Natural killer cell (primary cell): ENCODE measurements around the gene HOXC4. TPM values are rescaled to one million over a fixed set of nuclear protein-coding genes. Genes with fewer than 3 reads are reported as not detected.
"Not testable (repeated sequence)": the region's sequence is repeated elsewhere in the genome, so short reads cannot be mapped to it uniquely, and the experiment has no call there.

ENCODE experiments used
- ATAC-seq, 3 donors: fragments of 150-1000 bp in 2 of 3; fragments of 200-7000 bp in 1 of 3; cut with Tn5 transposase; 1 replicate in 1 of 3; 2 replicates in 2 of 3; pipeline ENCODE4 v1.10.0; 2021; ENCODE audit warnings: mild to moderate bottlenecking in 2 of 3, moderate library complexity in 2 of 3
- DNase-seq, 2 donors: peaks; one replicate each; pipeline versions ENCODE4 v3.0.0 to v3.0.0-alpha.2; 2013 to 2021; ENCODE audit warnings: mixed read lengths in 1 of 2
- H3K27ac ChIP-seq: one replicate; pipeline ENCODE4 v1.5.1; 2013; ENCODE audit warnings: mild to moderate bottlenecking, low read length
- H3K27me3 ChIP-seq: one replicate; pipeline ENCODE4 v1.6.1; 2013; ENCODE audit warnings: low read length; ENCODE audit not compliant: control insufficient read depth, insufficient read depth
- H3K36me3 ChIP-seq: one replicate; pipeline ENCODE4 v1.6.1; 2013; ENCODE audit warnings: low read length; ENCODE audit not compliant: control insufficient read depth, insufficient read depth
- H3K4me1 ChIP-seq: one replicate; pipeline ENCODE4 v1.6.1; 2013; ENCODE audit warnings: low read length; ENCODE audit not compliant: control insufficient read depth, insufficient read depth
- H3K4me3 ChIP-seq: one replicate; pipeline ENCODE4 v1.5.1; 2013; ENCODE audit warnings: low read length
- H3K9me3 ChIP-seq: one replicate; pipeline ENCODE4 v1.6.1; 2013; ENCODE audit warnings: low read length; ENCODE audit not compliant: control insufficient read depth, insufficient read depth
- H3K27ac Mint-ChIP-seq, 2 donors: one replicate each; pipeline ENCODE4 v1.8.0; 2022; ENCODE audit warnings: mild to moderate bottlenecking in 2 of 2, mixed read lengths in 2 of 2, moderate library complexity in 1 of 2
- H3K27me3 Mint-ChIP-seq, 2 donors: one replicate each; pipeline ENCODE4 v1.8.0; 2022; ENCODE audit warnings: low read depth in 2 of 2, mixed read lengths in 2 of 2
- H3K36me3 Mint-ChIP-seq: one replicate; pipeline ENCODE4 v1.8.0; 2022; ENCODE audit warnings: mixed read lengths
- H3K4me1 Mint-ChIP-seq, 2 donors: one replicate each; pipeline ENCODE4 v1.8.0; 2022; ENCODE audit warnings: mixed read lengths in 2 of 2
- H3K4me3 Mint-ChIP-seq: one replicate; pipeline ENCODE4 v1.8.0; 2022; ENCODE audit warnings: mild to moderate bottlenecking, moderate library complexity, mixed read lengths
- H3K9me3 Mint-ChIP-seq, 2 donors: one replicate each; pipeline ENCODE4 v1.8.0; 2022; ENCODE audit warnings: mixed read lengths in 2 of 2
- WGBS: methylation state at CpG from one replicate; pipeline ENCODE4 v1.1.7; 2013; ENCODE audit warnings: missing lambda C conversion rate; ENCODE audit not compliant: insufficient coverage; 5-methylcytosine and 5-hydroxymethylcytosine counted together
- intact Hi-C: fragments of 100-400 bp; cut with micrococcal nuclease; formaldehyde crosslinking; loops from one replicate; pipeline ENCODE4 v1.14.2; 2022
- total RNA-seq, 4 donors: library from RNA; stranded (reverse); fragments of 120-200 nt in 1 of 4; gene quantifications; one replicate each; pipeline versions ENCODE4 v1.2.3 to v1.2.4, GENCODE V29; 2013 to 2022
- TF ChIP-seq, protein P1 (sequence below): fragments of 200-600 bp; IDR thresholded peaks from one replicate; pipeline ENCODE4 v1.8.0; 2022; ENCODE audit warnings: antibody characterized with exemption

The HOXC4 gene
- total RNA-seq, 3 donors from 2014 or later (not counting 1 experiment from before 2014, with no cell fraction given): 0.95 to 3.2 (median 1.8) TPM

DNA sequence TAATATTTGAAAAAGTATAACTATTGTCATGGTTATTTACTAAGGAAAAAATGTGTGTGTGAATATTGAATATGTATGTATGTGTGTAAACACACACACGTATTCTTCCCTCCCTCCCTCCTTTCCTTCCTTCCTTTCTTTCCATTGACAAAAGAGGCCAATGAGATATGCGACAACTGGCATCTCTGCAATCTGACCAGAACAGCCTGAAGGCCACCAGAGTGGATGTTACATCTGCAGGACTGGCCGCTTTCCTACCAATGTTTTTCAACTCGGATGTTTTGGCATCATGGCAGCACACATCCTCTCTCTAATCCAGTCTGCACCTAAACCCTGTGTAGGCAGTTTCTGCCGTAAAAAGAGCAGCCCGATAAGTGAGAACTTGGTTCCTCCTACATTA, 20.7 kb downstream of the HOXC4 start:
- intact Hi-C loops: no loop called here
- H3K27me3 Mint-ChIP-seq: peaks cover 0 to 15% of the 10 kb centered on the region in 2 donors
- H3K27me3 ChIP-seq: peaks cover 6% of the 10 kb centered on the region
- ATAC-seq (no peak), DNase-seq (no peak)
- peaks cover 0 to 5% of the 10 kb centered on the region in 2 donors for H3K4me1 Mint-ChIP-seq
- H3K27ac Mint-ChIP-seq: no peak overlapping the region
- no peak overlapping the region for H3K4me3 Mint-ChIP-seq
- no peaks in the 10 kb centered on the region for H3K36me3 ChIP-seq
- no peaks in the 10 kb centered on the region for H3K36me3 Mint-ChIP-seq
- no peak overlapping the region for H3K27ac ChIP-seq
- no peaks in the 10 kb centered on the region for H3K4me1 ChIP-seq
- TF ChIP-seq, protein P1, sequence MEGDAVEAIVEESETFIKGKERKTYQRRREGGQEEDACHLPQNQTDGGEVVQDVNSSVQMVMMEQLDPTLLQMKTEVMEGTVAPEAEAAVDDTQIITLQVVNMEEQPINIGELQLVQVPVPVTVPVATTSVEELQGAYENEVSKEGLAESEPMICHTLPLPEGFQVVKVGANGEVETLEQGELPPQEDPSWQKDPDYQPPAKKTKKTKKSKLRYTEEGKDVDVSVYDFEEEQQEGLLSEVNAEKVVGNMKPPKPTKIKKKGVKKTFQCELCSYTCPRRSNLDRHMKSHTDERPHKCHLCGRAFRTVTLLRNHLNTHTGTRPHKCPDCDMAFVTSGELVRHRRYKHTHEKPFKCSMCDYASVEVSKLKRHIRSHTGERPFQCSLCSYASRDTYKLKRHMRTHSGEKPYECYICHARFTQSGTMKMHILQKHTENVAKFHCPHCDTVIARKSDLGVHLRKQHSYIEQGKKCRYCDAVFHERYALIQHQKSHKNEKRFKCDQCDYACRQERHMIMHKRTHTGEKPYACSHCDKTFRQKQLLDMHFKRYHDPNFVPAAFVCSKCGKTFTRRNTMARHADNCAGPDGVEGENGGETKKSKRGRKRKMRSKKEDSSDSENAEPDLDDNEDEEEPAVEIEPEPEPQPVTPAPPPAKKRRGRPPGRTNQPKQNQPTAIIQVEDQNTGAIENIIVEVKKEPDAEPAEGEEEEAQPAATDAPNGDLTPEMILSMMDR: no peak
- H3K4me3 ChIP-seq: no peak overlapping the region
- 90% methylated on average over 3 of the region's 6 CpGs for WGBS
- no peaks in the 10 kb centered on the region for H3K9me3 ChIP-seq
- H3K9me3 Mint-ChIP-seq: no peaks in the 10 kb centered on the region

DNA sequence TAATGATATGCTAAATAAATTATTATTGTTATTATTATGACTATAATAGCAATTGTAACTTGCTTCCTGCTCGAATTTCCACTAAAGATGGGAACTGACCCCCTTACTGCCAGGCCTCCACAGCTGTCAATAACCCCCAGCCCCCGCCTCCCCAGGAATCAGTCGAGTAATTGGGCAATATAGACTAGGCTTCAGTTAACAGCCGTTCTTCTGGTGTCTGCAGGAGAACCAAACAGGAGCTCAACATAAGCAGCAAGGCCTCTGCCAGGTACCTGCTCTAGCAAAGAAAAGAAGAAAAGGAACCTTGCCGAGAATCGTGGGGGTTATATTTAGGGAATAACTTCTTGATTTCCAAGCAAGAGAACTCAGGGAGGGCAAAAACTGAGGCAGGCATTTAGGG, 21.8 kb downstream of the HOXC4 start:
- peaks cover 1% of the 10 kb centered on the region for H3K4me1 ChIP-seq
- DNase-seq (no peak), ATAC-seq (no peak)
- no peaks in the 10 kb centered on the region for H3K9me3 ChIP-seq
- no peaks in the 10 kb centered on the region for H3K36me3 ChIP-seq
- H3K4me3 ChIP-seq: no peak overlapping the region
- Mint-ChIP-seq H3K36me3 (no peaks in the 10 kb centered on the region), H3K4me1 (peaks cover 2 to 8% of the 10 kb centered on the region in 2 donors), H3K27me3 (peaks cover 0 to 15% of the 10 kb centered on the region in 2 donors), H3K4me3 (no peak overlapping the region), H3K27ac (no peak overlapping the region), H3K9me3 (no peaks in the 10 kb centered on the region)
- peaks cover 6% of the 10 kb centered on the region for H3K27me3 ChIP-seq
- no peak overlapping the region for H3K27ac ChIP-seq
- intact Hi-C loops: no loop called here
- TF ChIP-seq, protein P1: no peak
- 76% methylated on average over 5 of the region's 6 CpGs for WGBS

DNA sequence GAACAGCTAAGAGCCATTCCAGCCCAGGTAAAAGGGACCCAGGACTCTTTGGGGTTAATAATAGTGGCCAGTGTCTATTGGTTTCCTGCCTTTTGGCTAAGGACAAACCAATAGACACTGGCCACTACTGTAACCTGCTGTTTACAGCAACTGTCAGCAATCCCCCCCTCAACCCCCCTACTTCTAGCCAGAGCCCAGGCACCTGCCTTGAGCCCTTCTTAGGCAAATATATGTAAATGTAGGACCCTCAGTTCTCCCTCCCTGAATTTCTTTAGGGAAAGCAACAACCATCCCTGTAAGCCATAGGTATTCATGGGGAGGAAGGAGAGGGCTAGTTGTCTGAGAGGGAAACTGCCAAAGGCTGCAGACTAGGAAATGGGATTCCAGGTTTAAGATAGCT, 22.3 kb downstream of the HOXC4 start:
- Histone ChIP-seq H3K27me3 (peaks cover 5% of the 10 kb centered on the region), H3K4me1 (peaks cover 7% of the 10 kb centered on the region), H3K9me3 (no peaks in the 10 kb centered on the region), H3K36me3 (no peaks in the 10 kb centered on the region), H3K4me3 (no peak overlapping the region), H3K27ac (no peak overlapping the region)
- Mint-ChIP-seq H3K4me1 (peaks cover 8 to 14% of the 10 kb centered on the region in 2 donors), H3K27ac (no peak overlapping the region), H3K9me3 (no peaks in the 10 kb centered on the region), H3K36me3 (no peaks in the 10 kb centered on the region), H3K27me3 (peaks cover 0 to 15% of the 10 kb centered on the region in 2 donors), H3K4me3 (no peak overlapping the region)
- TF ChIP-seq, protein P1: no peak
- intact Hi-C loops: no loop called here
- no peak for DNase-seq
- ATAC-seq: no peak

DNA sequence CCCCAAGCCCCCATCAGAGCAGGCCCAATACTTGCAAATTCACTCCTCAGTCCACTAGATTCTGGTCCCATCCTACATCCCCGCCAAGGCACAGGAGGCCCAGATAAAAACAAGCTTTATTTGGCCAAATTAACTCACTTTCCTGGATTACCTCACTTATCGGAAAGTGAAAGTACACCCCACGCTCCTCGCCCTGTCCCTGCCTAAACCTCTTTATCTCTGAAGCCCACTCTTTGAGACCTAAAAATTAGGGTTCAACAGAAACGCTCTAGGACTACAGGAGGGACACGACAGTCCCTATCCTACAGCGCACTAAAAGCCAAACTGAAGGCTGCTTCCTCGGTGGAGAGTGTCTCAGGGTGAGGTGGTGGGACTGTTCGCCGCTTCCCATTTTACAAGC, 24.2 kb downstream of the HOXC4 start:
- H3K9me3 Mint-ChIP-seq, intact Hi-C loops, ATAC-seq, H3K27ac Mint-ChIP-seq, H3K27ac ChIP-seq, H3K4me3 ChIP-seq, H3K36me3 ChIP-seq, H3K9me3 ChIP-seq, H3K27me3 ChIP-seq, H3K36me3 Mint-ChIP-seq, H3K4me3 Mint-ChIP-seq, DNase-seq: not testable (repeated sequence)
- 84% methylated on average over 10 of the region's 10 CpGs for WGBS
- H3K27me3 Mint-ChIP-seq: peaks cover 0 to 13% of the 10 kb centered on the region in 2 donors
- H3K4me1 Mint-ChIP-seq: peaks cover 27 to 29% of the 10 kb centered on the region in 2 donors
- H3K4me1 ChIP-seq: peaks cover 16% of the 10 kb centered on the region

DNA sequence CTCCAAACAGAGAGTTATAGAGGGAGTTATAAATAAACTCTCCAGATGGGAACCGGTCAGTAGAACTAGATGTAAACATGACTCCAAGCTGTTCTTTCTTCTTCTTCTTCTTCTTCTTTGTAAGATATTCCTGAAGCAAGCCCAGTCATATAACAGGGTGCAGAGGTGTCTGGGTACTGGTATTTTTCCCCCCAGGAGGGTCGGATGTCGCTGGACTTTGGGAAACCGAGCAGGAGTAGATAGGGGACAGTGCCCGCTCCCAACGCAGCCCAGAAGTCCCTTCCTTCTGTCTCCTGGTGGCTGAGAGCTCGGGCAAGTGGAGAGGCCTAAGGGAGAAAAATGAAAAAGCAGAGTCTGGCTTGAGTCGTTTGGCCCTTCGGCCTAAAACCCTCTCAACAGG, 25.5 kb downstream of the HOXC4 start:
- ATAC-seq, H3K27me3 Mint-ChIP-seq, H3K36me3 Mint-ChIP-seq, intact Hi-C loops, H3K9me3 Mint-ChIP-seq, H3K27me3 ChIP-seq, H3K27ac ChIP-seq, DNase-seq, H3K36me3 ChIP-seq, H3K9me3 ChIP-seq, H3K4me3 ChIP-seq: not testable (repeated sequence)
- 97% methylated on average over 8 of the region's 9 CpGs for WGBS
- Mint-ChIP-seq H3K4me3 (peak overlapping the region; percentile 38), H3K27ac (peak overlapping the region; percentile 44 to 99), H3K4me1 (peaks cover 36 to 38% of the 10 kb centered on the region in 2 donors)
- H3K4me1 ChIP-seq: peaks cover 22% of the 10 kb centered on the region

DNA sequence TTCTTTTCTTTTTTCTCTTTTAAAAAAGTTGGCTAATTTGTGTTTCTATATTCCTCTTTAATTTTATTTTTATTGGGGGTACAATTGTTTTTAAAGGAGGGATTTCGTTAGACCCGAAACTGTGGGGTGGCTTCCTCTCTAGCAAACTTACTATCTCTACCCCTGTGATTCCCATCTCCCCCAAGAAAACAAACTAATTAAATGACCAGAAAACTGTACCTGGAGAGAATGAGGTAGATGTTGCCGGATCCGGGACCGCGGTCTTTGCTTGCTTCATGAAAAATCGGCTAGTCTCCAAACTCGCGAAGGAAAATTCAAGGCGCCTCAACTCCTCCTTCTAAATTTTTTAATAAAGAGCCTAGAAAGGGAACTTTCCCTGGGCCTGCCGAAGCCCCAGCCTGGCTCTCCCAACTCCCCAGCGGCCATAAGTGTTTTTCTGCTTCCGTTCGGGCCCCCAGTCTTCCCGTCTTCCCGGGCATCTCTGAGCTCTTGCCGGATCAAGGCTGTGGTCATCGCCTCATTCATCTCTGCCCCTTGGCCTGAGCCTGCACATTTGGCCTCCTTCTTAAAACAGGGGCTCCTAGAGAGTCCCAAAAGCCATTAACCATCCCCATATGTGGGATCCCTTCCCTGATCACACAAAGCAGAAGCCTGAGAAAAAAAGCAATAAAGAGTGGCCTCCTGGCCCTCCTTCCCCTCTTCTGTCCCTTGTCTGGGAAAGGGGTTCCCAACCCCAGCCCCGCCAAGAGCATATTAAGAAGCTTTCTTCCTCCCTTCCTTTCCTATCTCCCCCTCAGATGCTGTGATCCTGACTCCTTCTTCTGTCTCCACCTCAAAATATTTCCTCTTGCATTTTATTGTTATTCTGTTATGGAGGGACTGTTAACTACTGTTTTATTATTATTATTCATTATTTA, 26.6 kb downstream of the HOXC4 start:
- not testable (repeated sequence) for H3K36me3 Mint-ChIP-seq, H3K9me3 ChIP-seq, H3K4me3 ChIP-seq, H3K9me3 Mint-ChIP-seq, ATAC-seq, H3K27me3 Mint-ChIP-seq, H3K27me3 ChIP-seq, DNase-seq, H3K36me3 ChIP-seq
- Mint-ChIP-seq H3K4me1 (peaks cover 36 to 38% of the 10 kb centered on the region in 2 donors), H3K4me3 (peak overlapping the region; percentile 95), H3K27ac (peak overlapping the region; percentile 90 to 99)
- H3K4me1 ChIP-seq: peaks cover 22% of the 10 kb centered on the region
- intact Hi-C loops: loop anchor here (10.0 kb wide), 1 partner anchor 45 kb away; the partner anchor contains the start of gene HOXC5
- 96% methylated on average over 17 of the region's 19 CpGs for WGBS
- peak overlapping the region; percentile 82 for H3K27ac ChIP-seq
